GM18526 (cell line): Measurements from ENCODE around the gene INPP5A.

ENCODE experiments used
- POLR2A ChIP-seq: IDR thresholded peaks from 3 replicates; pipeline ENCODE4 v1.6.1; 2011; ENCODE audit not compliant: insufficient read length; ENCODE audit errors: extremely low read depth

Gene INPP5A

GRCh38 chr10:132678436-132679216, 141.0 kb downstream of the INPP5A start:
- no peak for TF ChIP-seq POLR2A

DNA sequence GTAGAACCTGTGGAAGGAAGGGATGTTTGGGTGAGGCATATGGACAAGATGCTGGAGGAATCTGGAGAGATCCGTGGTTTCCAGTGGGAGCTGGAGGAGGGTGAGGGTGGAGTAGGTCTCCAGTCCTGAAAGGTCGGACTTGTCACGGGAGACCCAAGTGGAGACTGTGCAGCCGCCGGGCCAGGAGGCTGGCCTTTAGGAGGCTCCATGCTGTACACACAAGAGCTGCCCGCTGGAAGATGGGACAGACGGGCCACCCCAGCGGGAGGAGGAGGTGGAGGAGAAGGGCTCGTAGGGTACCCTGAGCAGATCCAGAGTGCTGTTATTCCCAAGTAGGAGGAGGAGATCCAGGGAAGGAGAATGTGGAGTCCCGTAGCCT, 141.6 kb downstream of the INPP5A start:
- TF ChIP-seq POLR2A: no peak

DNA sequence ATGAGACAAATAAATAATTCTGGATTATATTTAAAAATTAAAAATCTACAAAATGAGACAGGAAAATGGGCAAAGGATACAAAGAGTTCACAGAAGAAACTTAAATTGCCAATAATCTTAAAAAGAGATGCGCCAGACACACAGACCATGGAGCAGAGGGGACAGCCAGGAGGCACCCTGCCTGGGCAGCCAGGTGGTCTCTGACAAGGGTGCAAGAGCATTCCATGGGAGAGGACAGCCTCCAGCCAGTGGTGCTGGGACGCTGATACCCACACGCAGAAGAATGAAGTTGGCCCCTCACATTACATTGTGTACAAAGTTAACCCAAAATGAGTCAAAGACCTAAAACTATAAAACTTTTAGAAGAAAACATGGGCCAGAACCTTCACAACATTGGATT, 142.1 kb downstream of the INPP5A start:
- TF ChIP-seq POLR2A: no peak

- TF ChIP-seq POLR2A: no peak
Measured at GRCh38 chr10:132681858-132682755, 144.5 kb downstream of the INPP5A start.

DNA sequence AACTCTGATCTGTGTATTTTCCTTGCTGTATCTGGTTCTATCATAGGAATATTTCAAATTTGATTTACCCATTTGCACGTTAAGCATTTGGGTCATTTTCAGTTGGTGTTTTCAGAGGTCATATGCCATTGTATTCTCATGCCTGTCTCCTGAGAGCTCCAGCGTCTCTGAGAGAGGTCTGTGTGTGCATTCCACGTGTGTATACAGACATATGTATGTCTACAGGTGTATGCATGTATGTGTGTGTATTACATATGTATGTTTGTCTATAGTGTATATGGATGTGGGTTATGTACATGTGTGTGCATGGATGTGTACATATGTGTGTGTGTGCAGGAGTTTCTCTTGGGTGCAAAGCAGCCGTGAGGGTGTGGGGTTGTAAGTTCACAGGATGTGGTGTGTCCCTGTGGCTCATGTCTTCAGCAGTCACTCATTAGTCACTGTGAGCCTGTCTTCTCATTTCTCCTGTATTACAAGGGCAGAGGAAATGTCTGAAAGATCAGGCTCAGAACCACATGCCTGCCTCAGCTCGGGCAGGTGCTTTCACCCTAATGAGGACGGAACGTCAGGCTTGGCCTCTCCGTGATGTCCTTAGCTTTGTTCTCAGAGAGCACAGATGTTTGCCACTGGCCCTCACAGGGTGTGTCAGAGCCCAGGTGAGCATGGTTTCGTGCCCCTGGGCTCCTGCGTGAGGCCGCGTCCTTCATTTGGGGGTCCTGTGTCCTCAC, 146.7 kb downstream of the INPP5A start:
- no peak for TF ChIP-seq POLR2A

- no peak for TF ChIP-seq POLR2A
Measured at GRCh38 chr10:132685101-132685891, 147.7 kb downstream of the INPP5A start.

DNA sequence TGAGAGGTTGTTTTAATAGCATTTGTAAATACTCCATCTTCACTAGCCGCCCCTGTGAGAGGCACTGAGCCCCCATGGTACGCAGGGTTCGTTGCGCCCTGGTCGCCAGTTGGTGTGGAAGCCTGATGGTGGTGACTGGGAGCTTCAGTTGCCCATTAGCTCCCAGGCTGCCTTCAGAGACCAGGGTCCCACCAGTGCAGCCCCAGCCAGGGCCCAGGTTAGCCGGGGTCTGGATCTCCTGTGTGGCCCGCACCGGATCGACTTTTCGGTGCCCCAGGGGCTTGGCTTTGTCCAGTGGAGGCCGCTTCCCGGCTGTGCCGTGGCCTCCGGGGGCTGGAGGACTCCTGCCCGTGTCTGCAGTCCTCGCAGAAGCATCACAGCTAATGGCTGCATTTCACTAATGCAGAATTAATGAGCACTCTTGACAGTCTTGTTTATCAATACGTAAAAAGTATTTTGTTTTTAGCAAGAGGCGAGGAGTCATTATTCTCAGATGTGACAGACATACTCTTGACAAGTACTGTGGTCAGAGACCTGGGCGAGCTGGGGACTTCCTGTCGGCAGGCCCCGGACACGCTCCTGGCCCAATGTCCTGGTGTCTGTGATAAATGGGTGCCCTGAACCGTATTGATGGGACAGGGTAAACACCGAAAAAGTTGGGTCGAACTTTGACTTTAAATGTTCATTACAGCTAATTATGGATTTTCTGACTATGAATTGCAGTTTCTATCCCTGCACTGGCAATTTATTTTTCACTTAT, 148.5 kb downstream of the INPP5A start:
- TF ChIP-seq POLR2A: no peak

DNA sequence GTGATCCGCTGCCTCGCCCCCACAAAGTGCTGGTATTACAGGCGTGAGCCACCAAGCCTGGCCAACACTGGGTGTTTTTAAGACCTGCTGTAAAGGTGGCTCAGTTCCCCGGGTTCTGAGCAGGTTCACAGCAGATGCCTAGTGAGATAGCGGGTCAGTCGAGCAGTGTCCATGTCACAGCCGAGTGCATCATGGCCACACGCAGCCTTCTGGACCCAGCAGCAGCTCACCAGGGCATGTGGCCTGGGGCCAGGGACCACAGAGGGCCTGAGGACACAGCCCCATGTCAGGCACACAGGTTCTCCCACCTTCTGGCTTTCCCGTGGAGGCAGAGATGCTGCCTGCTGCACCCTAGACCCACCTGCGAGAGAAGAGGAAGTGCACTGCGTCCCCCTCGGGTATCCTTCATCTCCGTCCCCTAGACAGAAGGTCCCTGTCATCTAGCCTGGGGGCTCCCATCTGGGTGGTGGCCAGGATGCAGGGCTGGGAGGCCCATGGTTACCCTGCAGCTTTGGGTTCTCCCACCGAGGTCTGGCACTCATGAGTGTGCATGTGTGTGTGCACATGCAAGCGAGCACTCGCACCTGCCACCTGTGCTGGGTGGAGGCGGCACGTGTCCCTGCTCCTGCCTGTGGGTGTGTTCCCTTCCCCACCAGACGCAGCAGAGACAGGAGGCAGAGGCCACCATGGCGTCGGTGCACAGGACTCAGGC, 149.8 kb downstream of the INPP5A start:
- TF ChIP-seq POLR2A: no peak

DNA sequence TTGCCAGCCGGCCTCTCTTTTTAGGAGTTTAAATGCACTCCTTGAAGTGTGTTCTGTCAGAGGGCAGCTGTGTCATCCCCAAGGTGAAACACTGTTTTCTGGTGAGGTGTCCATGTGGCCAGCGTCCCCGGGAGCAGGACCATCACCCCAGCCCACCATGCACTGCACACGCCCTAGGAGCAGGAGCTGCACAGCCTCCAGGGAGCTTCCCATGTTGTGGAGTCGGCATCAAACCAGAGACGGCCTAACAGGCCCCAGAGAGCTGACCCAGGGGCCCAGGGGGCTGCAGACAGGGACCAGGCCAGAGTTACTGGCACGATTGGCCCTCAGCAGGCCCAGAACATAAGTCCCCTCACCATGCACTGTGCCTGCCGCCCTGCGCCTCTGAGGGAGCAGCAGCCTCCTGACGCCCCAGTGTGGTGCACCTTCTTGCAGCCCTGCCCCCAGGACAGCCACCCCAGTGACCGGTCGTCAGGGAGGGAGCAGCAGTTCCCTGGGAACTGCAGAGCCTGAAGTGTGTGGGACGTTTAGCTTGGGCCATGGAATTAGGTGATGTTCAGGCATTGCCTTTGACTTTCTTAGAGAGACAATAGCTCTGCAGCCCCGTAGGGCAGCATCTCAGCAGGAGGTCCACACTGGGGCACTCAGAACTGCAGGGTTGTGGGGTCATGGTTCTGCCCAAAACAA, 150.4 kb downstream of the INPP5A start:
- TF ChIP-seq POLR2A: no peak

DNA sequence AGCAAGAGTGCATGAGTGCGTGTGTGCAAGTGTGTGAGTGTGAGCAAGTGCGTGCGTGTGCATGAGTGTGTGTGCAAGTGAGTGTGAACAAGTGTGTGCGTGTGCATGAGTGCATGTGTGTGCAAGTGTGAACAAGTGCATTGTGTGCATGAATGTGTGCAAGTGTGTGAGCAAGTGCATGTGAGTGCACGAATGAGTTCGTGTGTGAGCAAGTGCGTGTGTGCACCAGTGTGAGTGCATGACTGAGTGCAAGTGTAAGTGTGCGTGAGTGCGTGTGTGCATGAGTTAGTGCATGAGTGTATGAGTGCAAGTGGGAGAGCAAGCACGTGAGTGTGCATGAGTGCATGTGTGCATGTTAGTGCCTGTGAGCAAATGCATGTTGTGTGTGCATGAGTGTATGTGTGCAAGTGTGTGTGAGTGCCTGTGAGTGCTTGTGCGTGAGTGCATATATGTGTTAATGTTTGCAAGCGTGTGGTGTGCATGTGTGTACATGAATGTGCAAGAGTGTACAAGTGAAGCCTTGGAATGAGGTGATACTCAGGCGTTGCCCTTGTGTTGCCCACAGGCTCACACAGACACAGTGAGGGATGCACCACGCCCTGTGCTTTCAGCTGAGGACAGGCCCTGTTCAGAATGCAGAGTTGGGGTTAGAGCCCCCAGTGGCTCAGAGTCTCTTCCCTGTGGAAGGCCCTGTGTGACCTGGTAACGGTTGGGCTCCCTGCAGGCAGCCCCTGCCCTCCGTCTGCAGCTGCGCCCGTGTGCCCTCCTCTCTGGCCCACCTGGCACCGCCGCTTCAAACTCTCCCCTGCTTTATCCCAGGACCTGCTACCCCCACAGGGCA, 151.2 kb downstream of the INPP5A start:
- TF ChIP-seq POLR2A: no peak

- no peak for TF ChIP-seq POLR2A
Measured at GRCh38 chr10:132689721-132690360, 152.3 kb downstream of the INPP5A start.

DNA sequence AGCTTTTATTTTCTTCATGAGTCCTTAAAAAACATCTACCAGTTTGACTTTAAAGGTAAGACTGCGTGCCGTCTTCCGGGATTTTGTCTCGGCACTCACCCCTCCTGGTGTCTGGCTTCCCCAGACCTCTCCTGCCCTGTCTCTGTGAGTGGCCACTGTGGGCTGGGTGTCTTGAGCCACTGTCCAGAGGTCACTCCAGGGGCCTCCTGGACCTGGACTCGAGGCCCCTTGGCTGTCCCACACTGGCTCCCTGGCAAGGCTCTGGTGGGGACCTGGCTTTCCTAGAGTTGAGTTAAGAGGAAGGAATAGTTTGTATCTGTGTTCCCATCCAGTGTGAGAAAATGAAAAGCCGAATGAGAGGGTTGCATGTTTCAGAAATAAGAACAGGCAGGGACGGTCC, 152.8 kb downstream of the INPP5A start:
- no peak for TF ChIP-seq POLR2A
